Muscle layer of colon (tissue), 2 donors: Measurements from ENCODE around the gene TP53INP2.

Experiments used
- H3K27ac ChIP-seq: one replicate; pipeline ENCODE4 v1.7.0; 2013; ENCODE audit warnings: low read depth, mild to moderate bottlenecking, low read length, moderate library complexity
- H3K27me3 ChIP-seq, 2 donors: one replicate each; pipeline ENCODE4 v1.7.0; 2013; ENCODE audit warnings: low read length in 2 of 2, mild to moderate bottlenecking in 2 of 2; ENCODE audit not compliant: insufficient read depth in 2 of 2, control insufficient read depth in 1 of 2
- H3K36me3 ChIP-seq: one replicate; pipeline ENCODE4 v1.7.0; 2013; ENCODE audit warnings: mild to moderate bottlenecking, low read length; ENCODE audit not compliant: insufficient read depth
- H3K4me1 ChIP-seq: one replicate; pipeline ENCODE4 v1.7.0; 2013; ENCODE audit warnings: mild to moderate bottlenecking, low read length; ENCODE audit not compliant: insufficient read depth
- H3K4me3 ChIP-seq, 2 donors: one replicate each; pipeline ENCODE4 v1.7.0; 2013; ENCODE audit warnings: low read length in 2 of 2, low read depth in 1 of 2, mild to moderate bottlenecking in 1 of 2, moderate library complexity in 1 of 2
- H3K9ac ChIP-seq: one replicate; pipeline ENCODE4 v1.7.0; 2013; ENCODE audit warnings: low read length
- H3K9me3 ChIP-seq: one replicate; pipeline ENCODE4 v1.7.0; 2013; ENCODE audit warnings: mild to moderate bottlenecking, low read length
- donor health status: abdominal sarcoma.
- donor health status: Adenocarcinoma of cecum.

TP53INP2 gene

DNA sequence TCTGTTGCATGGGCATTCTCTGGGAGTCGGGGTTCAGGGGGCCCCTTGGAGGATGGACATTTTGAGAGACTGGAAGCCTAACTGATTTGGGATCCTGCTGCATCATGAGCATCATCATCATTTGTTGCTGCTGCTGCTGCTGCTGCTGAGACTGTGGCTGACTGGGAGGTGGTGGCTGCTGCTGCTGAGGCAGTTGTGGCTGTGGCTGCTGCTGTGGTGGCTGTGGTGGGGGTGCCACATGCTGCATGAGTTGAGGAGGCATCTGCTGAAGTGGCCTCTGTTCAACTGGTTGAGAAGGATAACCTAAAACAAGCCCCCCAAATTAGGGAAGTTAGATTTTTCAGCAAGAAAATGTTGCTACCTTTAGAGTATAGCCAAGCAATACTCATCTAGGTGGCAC lies 38.9 kb downstream of the TP53INP2 start:
- Histone ChIP-seq H3K27ac (no peak overlapping the region), H3K9ac (no peak overlapping the region), H3K36me3 (peaks cover 53% of the 10 kb centered on the region), H3K9me3 (no peaks in the 10 kb centered on the region), H3K4me3 (no peak overlapping the region), H3K27me3 (no peaks in the 10 kb centered on the region), H3K4me1 (no peaks in the 10 kb centered on the region)

GRCh38 chr20:34744340-34744739 lies 40.2 kb downstream of the TP53INP2 start:
- H3K9me3 ChIP-seq, result no peaks in the 10 kb centered on the region
- H3K36me3 ChIP-seq, result peaks cover 60% of the 10 kb centered on the region
- no peak overlapping the region for H3K9ac ChIP-seq
- H3K4me1 ChIP-seq, result no peaks in the 10 kb centered on the region
- no peak overlapping the region for H3K4me3 ChIP-seq
- H3K27ac ChIP-seq, result no peak overlapping the region
- no peaks in the 10 kb centered on the region for H3K27me3 ChIP-seq

- Histone ChIP-seq H3K36me3 (peaks cover 63% of the 10 kb centered on the region), H3K27me3 (no peaks in the 10 kb centered on the region), H3K9me3 (no peaks in the 10 kb centered on the region), H3K27ac (no peak overlapping the region), H3K4me3 (no peak overlapping the region), H3K4me1 (no peaks in the 10 kb centered on the region), H3K9ac (no peak overlapping the region)
These were observed 40.7 kb downstream of the TP53INP2 start for GRCh38 chr20:34744847-34745246.

GRCh38 chr20:34746674-34747073 lies 42.5 kb downstream of the TP53INP2 start:
- Histone ChIP-seq H3K36me3 (peaks cover 58% of the 10 kb centered on the region), H3K4me1 (no peaks in the 10 kb centered on the region), H3K4me3 (no peak overlapping the region), H3K27me3 (no peaks in the 10 kb centered on the region), H3K27ac (no peak overlapping the region), H3K9ac (no peak overlapping the region), H3K9me3 (no peaks in the 10 kb centered on the region)

GRCh38 chr20:34747479-34747878 lies 43.3 kb downstream of the TP53INP2 start:
- Histone ChIP-seq H3K36me3 (peaks cover 50% of the 10 kb centered on the region), H3K9me3 (no peaks in the 10 kb centered on the region), H3K4me3 (no peak overlapping the region), H3K9ac (no peak overlapping the region), H3K27me3 (no peaks in the 10 kb centered on the region), H3K27ac (no peak overlapping the region), H3K4me1 (no peaks in the 10 kb centered on the region)

- Histone ChIP-seq H3K27ac (no peak overlapping the region), H3K9me3 (no peaks in the 10 kb centered on the region), H3K27me3 (no peaks in the 10 kb centered on the region), H3K9ac (no peak overlapping the region), H3K4me1 (no peaks in the 10 kb centered on the region), H3K4me3 (no peak overlapping the region), H3K36me3 (peaks cover 43% of the 10 kb centered on the region)
These were observed 44.6 kb downstream of the TP53INP2 start for GRCh38 chr20:34748709-34749108.

GRCh38 chr20:34750484-34750883 lies 46.3 kb downstream of the TP53INP2 start:
- no peak overlapping the region for H3K27ac ChIP-seq
- H3K36me3 ChIP-seq, result peaks cover 49% of the 10 kb centered on the region

GRCh38 chr20:34751453-34751852 lies 47.3 kb downstream of the TP53INP2 start:
- Histone ChIP-seq H3K9ac (no peak overlapping the region), H3K27ac (no peak overlapping the region), H3K4me1 (no peaks in the 10 kb centered on the region), H3K27me3 (no peaks in the 10 kb centered on the region), H3K9me3 (no peaks in the 10 kb centered on the region), H3K36me3 (peaks cover 41% of the 10 kb centered on the region), H3K4me3 (no peak overlapping the region)

More at GRCh38 chr20:34750484-34750883, 46.3 kb downstream of the TP53INP2 start:
- Histone ChIP-seq H3K4me1 (no peaks in the 10 kb centered on the region), H3K9me3 (no peaks in the 10 kb centered on the region), H3K27me3 (no peaks in the 10 kb centered on the region), H3K4me3 (no peak overlapping the region), H3K9ac (no peak overlapping the region)

DNA sequence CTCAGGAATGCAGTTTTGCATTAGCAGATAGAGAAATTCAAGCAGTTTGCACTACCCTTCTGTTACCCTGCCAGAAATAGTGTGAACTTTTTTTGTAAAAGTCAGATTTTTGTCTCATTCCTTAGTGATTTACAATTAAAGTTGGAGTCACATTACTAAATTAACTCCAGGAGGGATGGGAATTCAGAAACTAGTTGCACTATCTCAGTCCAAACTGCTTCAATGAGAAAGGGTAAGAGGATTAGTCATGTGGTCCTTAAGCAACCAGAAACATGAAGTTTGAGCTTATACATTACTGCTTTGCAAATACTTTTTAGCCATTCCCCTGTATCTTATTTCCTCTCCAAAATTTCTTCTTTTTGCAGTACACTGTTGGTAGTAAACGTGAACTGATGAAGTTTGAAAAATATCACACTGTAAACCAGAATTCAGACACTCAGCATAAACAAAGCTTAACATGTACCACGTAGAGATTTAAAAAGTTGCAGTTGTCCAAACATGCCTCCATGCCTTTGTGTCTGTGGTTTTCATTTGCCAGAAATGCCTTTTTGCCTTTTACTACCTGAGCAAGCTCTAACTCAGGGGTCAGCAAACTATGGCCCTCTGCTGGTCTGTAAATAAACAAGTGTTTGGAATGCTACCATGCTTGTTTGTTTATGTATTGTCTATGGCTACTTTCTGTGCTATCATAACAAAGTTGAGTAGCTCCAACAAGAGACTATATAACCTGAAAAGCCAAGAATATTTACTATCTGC lies 49.7 kb downstream of the TP53INP2 start:
- Histone ChIP-seq H3K9ac (no peak overlapping the region), H3K27me3 (no peaks in the 10 kb centered on the region), H3K4me1 (no peaks in the 10 kb centered on the region), H3K4me3 (no peak overlapping the region), H3K27ac (no peak overlapping the region), H3K9me3 (no peaks in the 10 kb centered on the region), H3K36me3 (peaks cover 55% of the 10 kb centered on the region)

GRCh38 chr20:34754611-34755010 lies 50.5 kb downstream of the TP53INP2 start:
- H3K9me3 ChIP-seq, result no peaks in the 10 kb centered on the region
- H3K9ac ChIP-seq, result no peak overlapping the region
- no peak overlapping the region for H3K27ac ChIP-seq
- no peaks in the 10 kb centered on the region for H3K4me1 ChIP-seq
- H3K27me3 ChIP-seq, result no peaks in the 10 kb centered on the region
- H3K4me3 ChIP-seq, result no peak overlapping the region
- H3K36me3 ChIP-seq, result peaks cover 50% of the 10 kb centered on the region

DNA sequence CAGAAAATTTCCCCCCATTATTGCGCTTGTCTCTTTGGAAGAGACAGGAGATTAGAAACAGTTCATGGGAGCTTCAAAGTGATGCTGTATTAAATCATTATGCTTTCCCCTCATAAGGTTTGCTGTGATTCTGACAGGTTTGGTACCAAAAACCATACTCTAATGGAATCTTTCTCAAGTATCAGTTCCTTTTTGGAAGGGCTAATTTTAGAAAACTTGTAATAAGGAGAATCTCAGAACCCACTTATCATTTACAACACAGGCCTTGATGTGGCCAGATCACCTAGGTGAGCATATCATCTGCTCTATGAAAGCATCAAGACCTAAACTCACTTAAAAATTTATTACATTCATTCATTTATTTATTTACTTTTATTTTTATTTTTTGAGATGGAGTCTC lies 51.2 kb downstream of the TP53INP2 start:
- no peaks in the 10 kb centered on the region for H3K4me1 ChIP-seq
- H3K27me3 ChIP-seq, result no peaks in the 10 kb centered on the region
- peaks cover 43% of the 10 kb centered on the region for H3K36me3 ChIP-seq
- H3K9ac ChIP-seq, result no peak overlapping the region
- H3K9me3 ChIP-seq, result no peaks in the 10 kb centered on the region
- no peak overlapping the region for H3K4me3 ChIP-seq
- no peak overlapping the region for H3K27ac ChIP-seq

GRCh38 chr20:34762031-34762555 lies 57.9 kb downstream of the TP53INP2 start:
- Histone ChIP-seq H3K27ac (no peak overlapping the region), H3K27me3 (no peaks in the 10 kb centered on the region), H3K36me3 (peaks cover 58% of the 10 kb centered on the region), H3K4me3 (no peak overlapping the region), H3K9me3 (no peaks in the 10 kb centered on the region), H3K4me1 (no peaks in the 10 kb centered on the region), H3K9ac (no peak overlapping the region)
